ENCODE measurements around the gene PLEKHA8.

DNA sequence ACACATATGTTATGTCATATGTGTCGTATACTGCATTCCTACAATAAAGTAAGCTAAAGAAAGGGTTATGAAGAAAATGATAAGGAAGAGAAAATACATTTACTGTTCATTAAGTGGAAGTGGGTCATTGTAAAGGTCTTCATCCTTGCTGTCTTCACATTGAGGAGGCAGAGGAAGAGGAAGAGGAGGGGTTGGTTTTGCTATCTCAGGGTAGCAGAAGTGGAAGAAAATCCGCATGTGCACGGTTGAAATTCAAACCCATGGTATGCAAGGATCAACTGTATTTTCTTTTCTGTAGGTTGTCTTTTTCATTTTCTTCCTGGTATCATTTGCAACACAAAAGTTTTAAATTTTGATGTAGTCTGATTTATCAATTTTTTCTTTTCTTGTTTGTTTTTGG is 6.3 kb downstream of the PLEKHA8 start:
- no peak for TF ChIP-seq GATA2 (IDR thresholded peaks at IDR 0.05; ENCODE audit: low read depth, low read length)
- no peak for TF ChIP-seq GATA3 (IDR thresholded peaks at IDR 0.05; ENCODE audit: low read depth, low read length)
